Stimulated activated naive CD8-positive, alpha-beta T cell treated with anti-CD3 and anti-CD28 coated beads, Interleukin-15, Interleukin-2, amounts not matched to agents 100 U/mL and 50 U/mL, for 24 hours (primary cell): ENCODE measurements around the gene PPP1R3G.

Experiments used
- ATAC-seq: fragments of 150-1000 bp; cut with Tn5 transposase; one replicate; pipeline ENCODE4 v1.10.0; 2021
- DNase-seq: peaks from one replicate; pipeline ENCODE4 v3.0.0; 2021

The PPP1R3G gene

DNA sequence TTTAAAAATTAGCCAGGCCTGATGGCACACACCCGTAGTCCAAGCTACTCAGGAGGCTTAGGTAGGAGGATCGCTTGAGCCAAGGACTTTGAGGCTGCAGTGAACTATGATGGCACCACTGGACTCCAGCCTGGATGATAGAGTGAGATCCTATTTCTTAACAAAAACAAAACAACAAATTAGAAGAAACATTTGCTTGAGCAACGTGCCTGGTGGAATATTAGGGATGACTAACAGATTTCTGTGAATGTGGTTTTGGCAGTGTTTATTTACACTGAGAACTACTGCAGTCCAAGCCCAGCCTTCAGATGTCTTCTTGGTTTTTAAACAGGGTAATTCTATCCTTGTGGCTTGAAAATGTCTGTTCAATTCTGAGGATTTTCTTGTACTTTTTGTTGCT lies 9.2 kb downstream of the PPP1R3G start:
- ATAC-seq (no peak), DNase-seq (no peak)

DNA sequence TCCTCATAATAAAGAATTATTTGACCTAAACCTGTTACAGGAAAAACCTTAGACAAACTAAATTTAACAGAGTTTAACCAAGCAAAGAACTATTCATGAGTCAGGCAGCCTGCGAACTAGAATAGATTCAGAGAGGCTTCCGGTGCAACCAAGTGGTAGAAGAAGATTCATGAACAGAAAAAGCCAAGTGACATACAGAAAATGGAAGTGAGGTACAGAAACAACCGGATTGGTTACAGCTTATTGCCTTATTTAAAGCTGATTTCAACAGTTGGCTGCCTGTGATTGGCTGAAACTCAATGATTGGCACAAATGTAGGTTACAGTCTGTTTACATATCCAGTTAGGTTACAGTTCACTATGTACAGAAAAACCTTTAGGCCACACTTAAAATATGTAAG lies 10.1 kb downstream of the PPP1R3G start:
- DNase-seq: no peak
- ATAC-seq: no peak

DNA sequence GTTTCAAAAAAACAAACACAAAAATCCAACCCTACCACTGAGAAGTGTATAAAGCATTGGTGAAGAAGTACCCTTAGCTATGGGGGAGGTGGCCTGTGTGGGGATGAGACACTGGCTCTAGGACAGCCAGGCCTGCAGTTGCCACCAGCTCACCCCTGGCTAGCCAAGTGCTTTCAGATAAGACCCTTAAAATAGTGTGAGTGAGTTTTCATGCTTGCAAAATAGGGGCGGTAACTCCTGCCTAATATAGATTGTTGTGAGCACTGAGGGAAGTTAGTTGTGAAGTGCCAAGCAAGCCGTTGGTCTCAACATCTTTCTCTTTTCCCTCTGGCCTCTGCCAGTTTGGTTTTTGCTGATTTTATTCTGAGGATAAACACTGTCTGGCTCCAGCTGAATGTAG lies 11.3 kb downstream of the PPP1R3G start:
- DNase-seq (no peak), ATAC-seq (no peak)

DNA sequence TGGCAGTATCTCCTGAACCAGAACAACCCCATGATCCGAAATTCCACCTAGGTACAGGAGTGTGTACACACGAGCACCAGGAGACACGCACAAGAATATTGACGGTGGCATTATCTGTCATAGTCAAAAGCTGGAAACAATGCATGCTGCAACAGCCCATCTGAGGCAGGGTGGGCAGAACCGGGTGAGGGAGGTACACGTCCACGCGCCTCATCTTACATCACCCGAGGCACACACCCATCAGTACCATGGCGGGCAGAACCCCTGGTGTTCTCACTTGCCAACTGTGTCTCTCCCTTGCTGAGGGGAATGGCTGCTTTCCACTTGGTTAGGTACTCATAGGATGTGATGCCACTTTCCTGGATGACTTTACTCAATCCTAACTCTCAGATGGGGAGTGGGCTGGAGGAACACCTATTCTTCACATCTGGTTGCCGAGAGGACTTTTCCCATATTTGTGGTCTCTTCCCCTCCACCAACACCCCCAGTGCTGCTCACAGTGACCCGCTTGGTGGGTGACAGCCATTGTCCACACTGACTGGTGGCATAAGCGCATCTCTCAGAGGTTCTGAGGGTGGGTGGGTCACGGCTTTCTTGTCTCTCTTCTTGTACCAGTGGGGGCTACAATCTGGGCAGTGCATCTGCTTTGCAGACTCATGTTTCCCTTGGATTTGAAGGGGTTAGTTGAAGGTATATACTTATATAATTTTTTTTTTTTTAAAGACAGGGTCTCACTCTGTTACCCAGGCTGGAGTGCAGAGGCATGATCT lies 13.5 kb downstream of the PPP1R3G start:
- DNase-seq: no peak
- ATAC-seq: no peak

DNA sequence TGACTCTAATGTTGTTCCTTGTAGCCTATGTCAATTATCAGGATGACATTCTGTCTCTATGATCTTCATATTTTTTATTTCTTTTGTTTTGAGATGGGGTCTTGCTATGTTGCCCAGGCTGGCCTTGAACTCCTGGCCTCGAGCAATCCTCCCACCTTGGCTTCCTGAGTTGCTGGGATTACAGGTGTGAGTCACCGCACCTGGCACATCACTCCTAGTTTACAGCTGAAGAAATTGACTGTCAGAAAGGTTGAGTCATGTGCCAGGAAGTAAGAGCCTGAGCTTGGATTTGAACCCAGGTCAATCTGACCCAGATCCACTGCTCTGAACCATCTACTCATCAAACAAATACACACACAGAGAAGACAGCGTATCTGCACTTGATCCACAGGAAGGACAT lies 14.4 kb downstream of the PPP1R3G start:
- ATAC-seq: no peak
- no peak for DNase-seq

DNA sequence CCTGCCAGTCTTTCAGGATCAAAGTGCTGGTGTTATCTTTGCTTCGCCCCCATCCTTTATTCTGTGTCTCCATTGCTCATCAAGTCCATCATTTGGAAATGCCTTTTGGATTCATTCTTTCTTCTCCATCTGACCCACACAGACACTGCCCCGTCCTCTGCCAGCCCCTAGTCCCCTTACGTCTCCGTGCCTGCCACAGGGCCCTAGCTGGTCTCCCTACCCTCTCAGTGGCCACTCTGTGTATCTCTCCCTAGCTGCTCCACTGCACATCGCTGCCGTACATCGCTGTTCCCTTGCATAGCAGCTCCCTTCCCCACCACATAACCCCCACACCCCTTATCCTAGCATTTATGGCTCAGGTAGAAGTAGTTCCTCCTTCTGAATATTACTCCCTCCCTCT lies 15.7 kb downstream of the PPP1R3G start:
- ATAC-seq: no peak
- no peak for DNase-seq

DNA sequence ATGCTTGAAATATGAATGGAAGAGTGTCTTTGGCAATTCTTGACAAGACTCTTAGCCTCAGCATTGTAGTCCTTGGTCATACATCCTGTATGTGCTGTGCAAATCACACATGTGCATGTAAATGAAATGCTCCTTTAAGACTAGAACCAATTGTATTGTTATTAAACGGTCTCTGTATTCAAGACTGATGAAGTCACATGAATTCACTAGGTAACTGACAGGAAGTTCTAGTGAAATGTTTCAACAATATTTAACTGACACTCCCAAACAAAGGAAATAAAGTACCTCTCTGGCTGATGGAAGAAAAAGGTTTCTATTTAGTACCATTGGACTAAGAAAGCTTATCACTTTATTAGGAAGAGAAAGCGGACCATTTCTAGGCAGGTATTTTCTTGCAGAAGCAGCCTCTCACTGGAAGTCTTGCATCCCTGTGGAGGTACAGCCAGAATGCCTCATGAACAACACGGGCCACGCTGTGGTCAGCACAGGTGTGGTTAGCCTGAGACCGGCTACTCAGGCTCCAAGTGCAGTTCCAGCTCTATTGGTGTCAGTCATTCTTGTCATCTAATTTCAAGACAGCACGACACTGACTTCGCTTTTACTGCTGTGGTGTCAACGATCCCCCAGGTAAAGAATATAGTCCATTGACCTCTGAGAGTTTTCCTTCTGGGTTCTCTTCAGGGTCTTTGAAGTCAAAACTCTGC lies 17.3 kb downstream of the PPP1R3G start:
- no peak for DNase-seq
- no peak for ATAC-seq

DNA sequence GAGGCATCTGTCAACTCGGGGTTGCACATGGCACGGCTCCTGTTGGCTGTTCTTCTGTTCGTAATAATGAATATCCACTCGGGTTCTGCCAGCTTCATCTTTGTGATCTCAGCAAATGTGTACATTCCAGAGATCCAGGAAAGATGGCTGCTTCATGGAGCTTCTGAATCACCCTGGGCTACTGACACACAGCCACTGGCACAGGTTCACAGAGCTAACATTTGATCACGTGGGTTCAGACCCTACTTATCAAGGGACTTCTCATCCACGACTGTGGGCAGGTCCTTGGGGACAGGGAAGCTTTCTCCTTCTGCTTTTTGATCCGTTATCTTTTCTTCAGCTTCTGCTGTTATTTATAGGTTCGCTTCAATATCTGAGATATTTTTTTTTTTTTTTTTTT lies 18.1 kb downstream of the PPP1R3G start:
- DNase-seq (no peak), ATAC-seq (no peak)

DNA sequence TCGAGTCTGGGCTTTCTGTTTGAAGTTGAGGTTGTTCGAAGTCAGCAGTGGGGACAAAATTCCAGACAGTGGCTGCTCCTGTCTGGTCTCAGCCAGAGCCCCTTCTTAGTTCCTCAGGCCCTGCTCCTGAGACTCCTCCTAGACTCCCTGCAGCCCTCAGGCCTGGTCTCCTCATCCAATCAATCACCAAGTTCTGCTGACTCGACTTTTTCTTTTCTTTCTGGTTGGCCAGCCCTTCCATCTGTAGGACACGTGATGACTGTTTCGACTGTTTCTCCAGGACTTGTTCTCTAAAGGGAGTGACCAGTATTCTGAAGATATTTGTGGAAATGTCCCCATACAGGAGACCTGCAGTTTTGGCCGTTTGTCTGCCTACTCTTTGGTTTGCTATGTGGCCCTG lies 19.5 kb downstream of the PPP1R3G start:
- no peak for DNase-seq
- no peak for ATAC-seq

DNA sequence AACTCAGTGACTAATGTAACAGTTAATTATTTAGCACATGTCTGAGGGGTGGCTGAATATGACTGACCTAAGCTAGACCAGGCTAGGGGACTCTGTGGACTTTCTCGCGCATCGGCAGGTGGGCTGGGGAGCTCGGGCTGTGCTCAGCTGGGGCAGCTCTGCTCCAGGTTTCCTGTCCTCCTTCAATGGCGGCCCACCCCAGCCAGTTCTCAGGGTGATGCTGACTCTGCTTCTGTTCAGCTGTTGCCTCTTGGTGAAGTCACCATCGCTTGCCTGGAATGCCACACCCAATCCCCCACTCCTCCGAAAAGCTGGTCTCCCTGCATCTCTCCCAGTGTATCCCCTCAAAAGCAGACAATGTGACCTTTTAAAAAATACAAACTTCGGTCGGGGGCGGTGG lies 20.0 kb downstream of the PPP1R3G start:
- no peak for DNase-seq
- no peak for ATAC-seq

DNA sequence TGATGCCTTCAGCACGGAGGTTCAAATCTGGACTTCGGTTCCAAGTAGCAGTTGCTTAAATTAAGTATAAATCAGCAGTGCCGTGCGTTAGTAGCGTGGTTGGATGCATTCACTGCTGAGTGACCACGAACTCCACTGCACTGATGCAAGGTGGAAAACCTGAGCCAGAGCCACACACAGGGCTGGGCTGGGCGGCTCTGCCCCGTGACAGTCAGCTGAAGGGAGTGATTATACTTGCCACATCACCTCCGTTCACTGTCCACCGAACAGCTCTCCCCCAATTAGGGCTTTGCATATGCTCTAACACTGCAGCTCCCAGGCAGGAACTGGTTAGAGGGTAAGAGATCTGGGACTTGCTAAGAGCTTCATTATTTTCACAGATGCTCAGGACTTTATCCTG lies 22.2 kb downstream of the PPP1R3G start:
- DNase-seq (no peak), ATAC-seq (no peak)

DNA sequence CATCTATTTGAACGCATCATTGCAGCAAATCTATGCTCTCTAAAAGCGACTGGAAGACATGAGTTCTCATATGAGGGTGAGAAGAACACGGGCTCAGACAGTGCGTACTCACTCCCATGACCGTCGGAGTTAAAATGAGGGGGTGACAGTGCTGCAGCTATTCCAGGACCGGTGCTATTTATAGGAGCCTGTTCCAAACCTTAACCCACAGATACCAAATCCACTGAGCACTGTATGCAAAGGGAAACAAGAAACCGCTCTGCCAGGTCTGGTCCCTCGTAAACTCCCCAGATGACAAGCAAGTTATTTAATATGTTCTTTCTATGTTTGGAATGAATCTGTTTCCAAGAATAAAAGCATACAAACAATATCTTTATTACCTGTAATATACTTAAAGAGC lies 22.9 kb downstream of the PPP1R3G start:
- no peak for ATAC-seq

DNA sequence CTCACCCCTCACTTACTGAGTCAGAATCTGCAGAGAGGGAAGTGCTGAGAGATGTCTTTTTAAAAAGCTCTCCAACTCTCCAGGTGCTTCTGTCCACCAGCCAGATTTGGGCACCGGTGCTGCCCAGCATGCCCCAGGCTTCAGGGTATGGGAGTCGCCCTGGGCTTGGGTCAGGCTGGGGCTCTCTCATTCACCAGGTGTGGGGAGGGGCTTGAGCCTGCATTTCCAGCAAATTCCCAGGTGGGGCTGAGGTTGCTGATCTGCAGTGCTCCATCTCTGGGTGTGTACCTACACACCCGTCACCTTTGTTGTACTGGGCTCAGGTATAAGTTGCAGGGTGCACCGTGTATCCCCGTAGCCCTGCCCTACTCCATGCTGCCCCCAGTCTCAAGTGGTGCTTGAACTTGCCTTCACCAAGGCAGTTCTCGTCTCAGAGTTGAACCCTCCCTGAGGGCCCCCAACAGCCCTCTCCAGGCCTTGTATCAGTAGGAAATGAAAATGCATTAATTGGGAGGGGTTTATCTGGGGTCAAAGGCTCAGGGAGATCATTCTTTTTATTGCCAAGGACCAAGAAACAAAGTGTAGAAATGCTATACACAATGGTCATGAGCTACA lies 23.5 kb downstream of the PPP1R3G start:
- ATAC-seq (no peak), DNase-seq (no peak)

More for the DNA sequence above, 22.9 kb downstream of the PPP1R3G start:
- DNase-seq: no peak

DNA sequence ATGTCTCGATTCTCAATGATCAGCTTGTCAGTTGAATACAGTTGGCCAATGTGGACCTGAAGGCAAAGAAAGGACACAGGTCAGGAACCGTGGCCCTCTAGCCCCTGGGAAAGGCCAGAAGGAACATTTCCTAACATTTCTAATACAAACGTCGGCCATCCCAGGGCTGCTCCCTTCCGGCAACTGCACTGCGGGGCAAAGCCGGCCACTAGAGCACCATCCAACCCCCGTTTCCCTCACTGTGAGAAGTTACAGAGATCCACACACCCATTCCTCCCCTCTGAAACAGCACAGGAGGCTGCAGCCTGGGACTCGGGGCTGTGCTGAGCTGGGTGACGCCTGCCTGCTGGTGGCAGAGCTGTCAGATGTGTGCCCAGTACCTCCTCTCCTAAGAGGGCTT lies 24.3 kb downstream of the PPP1R3G start:
- no peak for DNase-seq
- ATAC-seq: no peak

DNA sequence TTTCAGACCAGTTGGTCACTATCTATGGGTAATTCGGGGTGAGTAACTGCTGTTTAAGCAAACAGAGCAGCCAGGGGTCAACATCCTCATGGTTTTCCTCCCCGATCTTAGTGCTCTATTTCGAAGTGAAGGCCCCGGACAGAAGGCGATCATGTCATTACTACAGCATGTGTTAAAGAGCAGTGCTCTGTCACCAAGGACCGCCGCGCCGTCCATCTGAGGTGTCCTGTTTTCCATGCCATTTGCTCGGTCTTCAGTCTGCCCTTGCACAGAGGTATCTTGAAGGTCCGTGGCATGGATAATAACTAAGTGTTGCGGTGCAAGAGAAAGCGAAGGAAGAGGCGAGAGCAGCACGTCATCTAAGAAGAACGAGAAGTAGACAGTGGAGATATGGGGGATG lies 25.1 kb downstream of the PPP1R3G start:
- ATAC-seq (no peak), DNase-seq (no peak)

DNA sequence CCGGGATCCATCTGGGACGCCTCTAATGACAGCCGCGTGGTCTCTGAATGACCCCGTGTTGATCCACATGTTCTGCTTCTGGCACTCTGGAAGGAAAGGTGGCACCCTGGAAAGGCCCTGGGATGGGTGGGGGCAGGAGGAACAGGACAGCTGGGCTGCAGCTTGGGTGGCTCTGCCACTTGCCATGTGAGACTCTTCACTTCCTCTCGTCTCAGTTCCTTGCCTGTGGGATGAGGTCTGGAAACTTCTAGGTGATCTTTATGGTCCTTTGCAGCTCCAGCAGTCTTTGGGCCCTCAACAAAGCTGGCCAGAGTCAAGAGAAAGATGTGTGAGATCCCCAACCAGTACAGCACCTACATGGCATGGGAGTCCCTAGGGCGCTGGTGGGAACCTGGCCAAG lies 26.5 kb downstream of the PPP1R3G start:
- no peak for ATAC-seq
- DNase-seq: no peak

DNA sequence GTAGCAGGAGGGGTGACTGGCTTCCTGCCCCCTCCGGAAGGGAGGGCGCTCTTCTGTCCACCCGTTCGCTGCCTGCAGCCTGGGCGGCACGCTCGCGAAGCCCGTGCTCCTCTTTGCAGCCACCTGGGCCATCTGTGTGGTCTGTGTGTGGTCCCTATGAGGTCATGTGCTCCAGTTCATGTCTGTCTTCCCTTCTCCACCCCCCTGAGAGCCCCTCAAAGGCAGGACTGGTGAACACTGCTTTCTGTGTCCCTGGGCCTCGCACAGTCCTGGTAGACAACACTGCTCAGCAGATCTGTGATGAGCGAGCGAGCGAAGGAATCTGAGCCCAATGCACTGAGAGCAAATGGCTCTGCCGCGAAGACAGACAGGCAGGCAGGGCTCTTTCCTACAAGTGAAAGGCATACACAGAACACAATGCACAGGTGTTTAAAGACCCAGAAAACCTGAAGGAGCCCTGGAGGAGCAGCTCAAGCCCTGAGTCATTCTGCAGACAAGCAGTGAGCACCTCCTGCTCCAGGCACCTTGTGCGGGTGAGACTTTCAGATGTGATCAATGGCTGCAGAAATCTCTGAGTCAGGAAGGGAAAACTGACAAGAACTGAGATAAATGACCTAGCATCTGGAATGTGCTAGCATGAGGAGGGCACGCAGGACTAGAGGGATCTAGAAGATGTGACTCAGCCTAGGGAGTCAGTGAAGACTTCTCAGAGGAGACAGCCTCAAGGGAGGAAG lies 27.1 kb downstream of the PPP1R3G start:
- no peak for ATAC-seq
- DNase-seq: no peak

DNA sequence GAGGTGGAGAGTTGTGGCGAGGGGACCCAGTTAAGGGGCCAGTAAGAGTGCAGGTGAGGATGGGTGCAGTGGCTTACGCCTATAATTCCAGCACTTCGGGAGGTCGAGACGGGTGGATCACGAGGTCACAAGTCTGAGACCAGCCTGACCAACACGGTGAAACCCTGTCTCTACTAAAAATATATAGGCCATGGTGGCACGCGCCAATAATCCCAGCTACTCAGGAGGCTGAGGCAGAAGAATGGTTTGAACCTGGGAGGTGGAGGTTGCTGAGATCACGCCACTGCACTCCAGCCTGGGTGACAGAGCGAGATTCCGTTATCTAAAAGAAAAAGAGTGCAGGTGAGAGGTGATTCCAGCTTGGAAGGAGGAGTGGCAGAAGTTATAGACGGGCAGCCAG lies 28.0 kb downstream of the PPP1R3G start:
- DNase-seq (no peak), ATAC-seq (no peak)

DNA sequence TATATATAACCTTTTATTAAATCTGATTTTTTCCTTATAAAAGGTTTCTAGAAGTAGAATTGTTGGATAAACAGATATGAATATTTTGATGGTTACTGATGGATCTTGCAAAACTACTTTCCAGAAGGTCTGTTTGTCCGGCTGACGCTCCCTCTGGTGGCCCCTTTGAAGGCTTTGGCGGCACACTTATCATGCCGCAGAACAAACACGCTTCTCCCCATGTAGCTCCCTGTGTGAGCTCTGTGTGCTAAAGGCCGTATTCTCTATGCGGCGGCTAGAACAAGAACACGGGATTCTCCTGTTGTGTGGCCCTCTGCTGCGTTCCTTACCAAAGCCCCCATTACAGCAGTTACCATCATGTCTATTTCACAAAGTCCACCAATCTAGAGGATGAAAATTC lies 30.0 kb downstream of the PPP1R3G start:
- no peak for DNase-seq
- ATAC-seq: no peak

DNA sequence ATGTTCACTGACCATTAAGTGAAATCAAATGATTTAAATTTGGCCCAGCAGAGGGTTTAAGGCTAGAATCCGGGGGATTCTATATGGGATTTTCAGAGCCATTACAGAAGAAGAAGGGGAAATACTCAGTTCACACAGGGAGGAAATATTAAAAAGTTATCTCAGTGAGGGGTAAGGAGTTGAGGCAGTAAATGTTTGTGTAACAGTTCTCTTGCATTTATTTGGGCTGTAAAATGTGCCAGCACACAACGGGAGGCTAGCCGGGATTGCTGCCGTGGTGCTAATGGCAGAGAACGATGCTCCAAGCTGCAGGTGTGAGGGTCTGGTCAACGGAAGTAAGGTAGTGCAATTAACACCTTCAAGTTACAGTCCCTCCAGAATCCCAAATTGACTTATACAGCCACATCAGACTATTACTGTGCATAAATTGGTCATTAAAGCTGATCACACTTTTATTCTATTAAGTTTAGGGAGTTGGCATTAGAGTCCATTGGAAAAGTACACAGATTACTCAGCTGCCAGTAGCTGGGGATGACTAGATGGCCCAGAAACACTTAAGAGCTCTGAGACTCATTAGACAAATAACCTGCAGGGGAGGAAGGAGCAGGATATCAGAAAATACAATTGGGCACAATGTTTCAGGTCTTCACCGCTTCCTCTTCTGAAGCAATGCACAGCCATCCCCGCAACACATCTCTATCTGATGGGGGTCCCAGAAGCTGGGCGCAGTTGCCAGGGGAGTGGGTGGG lies 31.3 kb downstream of the PPP1R3G start:
- ATAC-seq (no peak), DNase-seq (no peak)

DNA sequence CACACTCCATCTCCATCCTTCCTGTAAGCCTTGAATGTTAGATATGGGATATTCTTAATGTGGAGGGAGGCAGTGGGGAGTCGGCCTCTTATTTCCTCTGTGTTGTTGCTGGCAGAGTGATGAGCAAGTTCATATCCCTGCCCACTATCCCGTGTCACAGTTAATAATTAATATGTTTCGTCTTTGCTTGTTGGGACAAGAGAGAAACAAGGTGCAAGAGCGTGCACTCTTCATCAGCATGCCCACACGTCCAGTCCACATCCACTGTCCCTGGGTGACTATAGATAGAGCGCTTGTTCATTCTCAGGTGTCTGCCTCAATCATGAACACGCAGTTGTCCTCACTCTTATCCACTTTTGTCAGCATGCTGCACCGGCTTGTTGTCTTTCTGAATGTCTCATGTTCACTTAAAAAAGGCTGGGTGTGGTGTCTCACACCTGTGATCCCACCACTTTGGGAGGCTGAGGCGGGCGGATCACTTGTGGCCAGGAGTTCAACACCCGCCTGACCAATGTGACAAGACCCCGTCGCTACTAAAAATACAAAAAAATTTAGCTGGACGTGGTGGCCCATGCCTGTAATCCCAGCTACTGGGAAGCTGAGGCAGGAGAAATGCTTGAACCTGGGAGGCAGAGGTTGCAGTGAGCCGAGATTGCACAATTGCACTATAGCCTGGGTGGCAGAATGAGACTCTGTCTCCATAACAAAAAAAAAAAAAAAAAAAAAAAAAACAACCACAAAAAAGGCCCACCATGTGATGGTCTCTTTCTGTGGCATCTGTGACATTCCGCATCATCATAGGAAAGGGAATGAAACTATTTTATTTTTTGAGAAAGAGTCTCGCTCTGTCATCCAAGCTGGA lies 34.2 kb downstream of the PPP1R3G start:
- no peak for ATAC-seq
- no peak for DNase-seq
